Glutamatergic neuron (in vitro differentiated cells): ENCODE measurements around the gene AACS. TPM values are rescaled to one million over a fixed set of nuclear protein-coding genes. Genes with fewer than 3 reads are reported as not detected.
"Not testable (repeated sequence)": the region's sequence is repeated elsewhere in the genome, so short reads cannot be mapped to it uniquely, and the experiment has no call there.

Experiments
- DNase-seq: peaks from one replicate; pipeline ENCODE4 v3.0.0; 2022
- H3K27ac Mint-ChIP-seq: one replicate; pipeline ENCODE4 v1.8.0; 2020; ENCODE audit warnings: mild to moderate bottlenecking, mixed read lengths, inconsistent platforms; ENCODE audit not compliant: unreplicated experiment
- H3K27me3 Mint-ChIP-seq: one replicate; pipeline ENCODE4 v1.8.0; 2020; ENCODE audit warnings: mild to moderate bottlenecking, moderate library complexity, mixed read lengths, inconsistent platforms; ENCODE audit not compliant: unreplicated experiment
- H3K36me3 Mint-ChIP-seq: one replicate; pipeline ENCODE4 v1.8.0; 2020; ENCODE audit warnings: mild to moderate bottlenecking, mixed read lengths, inconsistent platforms; ENCODE audit not compliant: unreplicated experiment
- H3K4me1 Mint-ChIP-seq: one replicate; pipeline ENCODE4 v1.8.0; 2020; ENCODE audit warnings: mild to moderate bottlenecking, low read depth, mixed read lengths, inconsistent platforms; ENCODE audit not compliant: unreplicated experiment
- H3K4me3 Mint-ChIP-seq: one replicate; pipeline ENCODE4 v1.8.0; 2020; ENCODE audit warnings: mild to moderate bottlenecking, mixed read lengths, inconsistent platforms; ENCODE audit not compliant: unreplicated experiment
- H3K9me3 Mint-ChIP-seq: one replicate; pipeline ENCODE4 v1.8.0; 2020; ENCODE audit warnings: mild to moderate bottlenecking, moderate library complexity, mixed read lengths, inconsistent platforms; ENCODE audit not compliant: unreplicated experiment
- CTCF ChIP-seq: fragments of 200-600 bp; sonication (generic); IDR thresholded peaks from one replicate; pipeline ENCODE4 v1.5.0; 2021; ENCODE audit not compliant: partially characterized antibody, unreplicated experiment
- total RNA-seq: library from RNA; stranded (reverse); fragmentation: NEBNext Ultra II Directional; extraction: Animal tissue kit (Norgen Biotek cat#: 25700); gene quantifications from one replicate; pipeline ENCODE4 v1.2.1, GENCODE V29; 2021; ENCODE audit not compliant: unreplicated experiment

Gene AACS
- total RNA-seq, 1 donor from 2014 or later: 59.3 TPM

GRCh38 chr12:125111403-125111802, 46.2 kb downstream of the AACS start:
- H3K27me3 Mint-ChIP-seq: no peaks in the 10 kb centered on the region
- no peak overlapping the region for H3K4me3 Mint-ChIP-seq
- peaks cover 5% of the 10 kb centered on the region for H3K36me3 Mint-ChIP-seq
- H3K9me3 Mint-ChIP-seq: no peaks in the 10 kb centered on the region
- no peak for TF ChIP-seq CTCF
- no peak for DNase-seq
- H3K27ac Mint-ChIP-seq: no peak overlapping the region
- H3K4me1 Mint-ChIP-seq: no peaks in the 10 kb centered on the region

DNA sequence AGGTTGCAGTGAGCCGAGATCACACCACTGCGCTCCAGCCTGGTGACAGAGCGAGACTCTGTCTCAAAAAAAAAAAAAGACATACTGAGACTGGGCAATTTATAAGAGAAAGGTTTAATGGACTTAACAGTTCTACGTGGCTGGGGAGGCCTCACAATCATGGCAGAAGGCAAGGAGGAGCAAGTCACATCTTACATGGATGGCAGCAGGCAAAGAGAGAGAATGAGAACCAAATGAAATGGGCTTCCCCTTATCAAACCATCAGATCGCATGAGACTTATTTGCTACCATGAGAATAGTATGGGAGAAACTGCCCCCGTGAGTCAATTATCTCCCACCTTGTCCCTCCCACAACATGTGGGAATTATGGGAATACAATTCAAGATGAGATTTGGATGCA, 47.4 kb downstream of the AACS start:
- not testable (repeated sequence) for H3K9me3 Mint-ChIP-seq, H3K36me3 Mint-ChIP-seq, H3K4me3 Mint-ChIP-seq, H3K4me1 Mint-ChIP-seq, DNase-seq, H3K27me3 Mint-ChIP-seq, H3K27ac Mint-ChIP-seq

- peaks cover 5% of the 10 kb centered on the region for H3K36me3 Mint-ChIP-seq
These were observed 48.0 kb downstream of the AACS start for GRCh38 chr12:125113263-125113662.

GRCh38 chr12:125113789-125114188, 48.6 kb downstream of the AACS start:
- Mint-ChIP-seq H3K36me3 (peaks cover 5% of the 10 kb centered on the region), H3K4me3 (no peak overlapping the region), H3K27me3 (no peaks in the 10 kb centered on the region), H3K9me3 (no peaks in the 10 kb centered on the region), H3K27ac (no peak overlapping the region), H3K4me1 (no peaks in the 10 kb centered on the region)
- no peak for TF ChIP-seq CTCF
- DNase-seq: no peak

More at GRCh38 chr12:125113263-125113662, 48.0 kb downstream of the AACS start:
- Mint-ChIP-seq H3K27me3 (no peaks in the 10 kb centered on the region), H3K9me3 (no peaks in the 10 kb centered on the region), H3K4me1 (no peaks in the 10 kb centered on the region), H3K27ac (no peak overlapping the region), H3K4me3 (no peak overlapping the region)
- TF ChIP-seq CTCF: no peak
- no peak for DNase-seq

- Mint-ChIP-seq H3K4me3 (no peak overlapping the region), H3K9me3 (no peaks in the 10 kb centered on the region), H3K4me1 (no peaks in the 10 kb centered on the region), H3K27ac (no peak overlapping the region), H3K27me3 (no peaks in the 10 kb centered on the region), H3K36me3 (peaks cover 5% of the 10 kb centered on the region)
- no peak for DNase-seq
- TF ChIP-seq CTCF: no peak
These were observed 49.3 kb downstream of the AACS start for GRCh38 chr12:125114365-125115141.
